Mucosa of descending colon (tissue), 3 donors: ENCODE results near the gene PPM1G. TPM values are rescaled to one million over a fixed set of nuclear protein-coding genes. Genes with fewer than 3 reads are reported as not detected.

ENCODE experiments used
- ATAC-seq: fragments of 200-7000 bp; cut with Tn5 transposase; one replicate; pipeline ENCODE4 v1.9.1; 2020; ENCODE audit warnings: mild to moderate bottlenecking, moderate library complexity
- DNase-seq, 3 donors: peaks; one replicate each; pipeline ENCODE4 v3.0.0-alpha.2; 2020
- H3K36me3 ChIP-seq: fragments of 200-600 bp; one replicate; pipeline ENCODE4 v1.8.0; 2021; ENCODE audit warnings: low read depth, mild to moderate bottlenecking
- H3K4me1 ChIP-seq: fragments of 200-600 bp; one replicate; pipeline ENCODE4 v1.8.0; 2021; ENCODE audit warnings: low read depth, mild to moderate bottlenecking
- H3K4me3 ChIP-seq: fragments of 200-600 bp; one replicate; pipeline ENCODE4 v1.8.0; 2021; ENCODE audit warnings: mild to moderate bottlenecking
- H3K9me3 ChIP-seq: fragments of 200-600 bp; one replicate; pipeline ENCODE4 v1.8.0; 2021; ENCODE audit warnings: mild to moderate bottlenecking
- CTCF ChIP-seq: fragments of 200-600 bp; IDR thresholded peaks from one replicate; pipeline ENCODE4 v1.8.0; 2022; ENCODE audit warnings: antibody characterized with exemption, mild to moderate bottlenecking
- intact Hi-C, 2 donors: fragments of 100-400 bp; cut with DNase I in 1 of 2; cut with micrococcal nuclease in 1 of 2; formaldehyde crosslinking; loops; one replicate each; pipeline versions ENCODE4 v1.11.0 to v1.11.1; 2022; cut with DNase I, micrococcal nuclease
- total RNA-seq, 3 donors: library from RNA; stranded (reverse); fragmentation: NEBNext Ultra II Directional in 2 of 3; extraction: Animal tissue kit (Norgen Biotek cat#: 25700) in 2 of 3; gene quantifications; one replicate each; pipeline versions ENCODE4 v1.2.1 to v1.2.4, GENCODE V29; 2021 to 2023
- donor health status: DM: no; HTN: no; CAD: no; lungs with moderate emphysema.
- donor health status: DM: no; HTN: no; CAD: no.
- donor health status: DM: no; HTN: yes; CAD: no.

Gene PPM1G
- total RNA-seq, 3 donors from 2014 or later: 53.4 to 64.1 (median 59.6) TPM

GRCh38 chr2:27370026-27370815, 39.2 kb downstream of the PPM1G start, which contains the start of the genes EIF2B4 and SNX17:
EIF2B4 (minus strand) TSS chr2:27370338; CDS start chr2:27370314, 24 bp downstream.
SNX17 (plus strand) TSS chr2:27370616; CDS start chr2:27370744, 128 bp downstream.
- peak; percentile 99 to 100 (median 100) for DNase-seq
- Histone ChIP-seq H3K9me3 (no peaks in the 10 kb centered on the region), H3K36me3 (peaks cover 17% of the 10 kb centered on the region), H3K4me1 (peaks cover 24% of the 10 kb centered on the region), H3K4me3 (peak within 1 kb of the TSS; percentile 97)
- peak; percentile 94 for ATAC-seq
- intact Hi-C loops: no loop called here
- peak; percentile 82 for TF ChIP-seq CTCF

GRCh38 chr2:27369471-27370025, 39.8 kb downstream of the PPM1G start:
- Histone ChIP-seq H3K9me3 (no peaks in the 10 kb centered on the region), H3K4me3 (peak overlapping the region; percentile 97), H3K4me1 (peaks cover 24% of the 10 kb centered on the region), H3K36me3 (peaks cover 17% of the 10 kb centered on the region)
- DNase-seq (peak in 1 of 3 donors; percentile 65), ATAC-seq (peak; percentile 40)
- TF ChIP-seq CTCF: no peak
- intact Hi-C loops: no loop called here

GRCh38 chr2:27363933-27364332, 45.5 kb downstream of the PPM1G start:
- Histone ChIP-seq H3K9me3 (no peaks in the 10 kb centered on the region), H3K4me1 (peaks cover 3% of the 10 kb centered on the region), H3K4me3 (no peak overlapping the region), H3K36me3 (peaks cover 10% of the 10 kb centered on the region)
- no peak for TF ChIP-seq CTCF
- DNase-seq (no peak), ATAC-seq (no peak)
- intact Hi-C loops: no loop called here

GRCh38 chr2:27362678-27363420, 46.5 kb downstream of the PPM1G start:
- H3K36me3 ChIP-seq: peaks cover 10% of the 10 kb centered on the region
- H3K9me3 ChIP-seq: no peaks in the 10 kb centered on the region
- intact Hi-C loops: no loop called here
- H3K4me1 ChIP-seq: peaks cover 6% of the 10 kb centered on the region
- H3K4me3 ChIP-seq: no peak overlapping the region
- DNase-seq (no peak), ATAC-seq (no peak)
- no peak for TF ChIP-seq CTCF

GRCh38 chr2:27356382-27357181, 52.8 kb downstream of the PPM1G start, which contains the start of gene GTF3C2:
GTF3C2 (minus strand) TSS chr2:27356764; CDS start chr2:27343554, 13,210 bp downstream.
- no peak for TF ChIP-seq CTCF
- ATAC-seq: peak; percentile 93
- intact Hi-C loops: no loop called here
- Histone ChIP-seq H3K36me3 (no peaks in the 10 kb centered on the region), H3K4me3 (peak within 1 kb of the TSS; percentile 49), H3K4me1 (peaks cover 41% of the 10 kb centered on the region), H3K9me3 (no peaks in the 10 kb centered on the region)
- DNase-seq: peak; percentile 95 to 98 (median 96)
